BJ (cell line): ENCODE results near the gene DUOX1. TPM values are rescaled to one million over a fixed set of nuclear protein-coding genes. Genes with fewer than 3 reads are reported as not detected.

Experiments used
- CTCF ChIA-PET: fragments of 350-600 bp; formaldehyde crosslinking; extraction: SDS; loops from one replicate; lab custom pipeline; 2021; ENCODE audit warnings: antibody characterized with exemption, inconsistent platforms; lab: Yijun Ruan, JAX
- POLR2A ChIA-PET: fragments of 300-600 bp; sonication (Branson Sonifier 250); formaldehyde crosslinking; extraction: SDS; loops from one replicate; lab custom pipeline; 2021; ENCODE audit warnings: antibody characterized with exemption; lab: Charles Lee
- DNase-seq: peaks from one replicate; pipeline ENCODE4 v3.0.0-alpha.2; 2011; ENCODE audit warnings: low read depth
- H3K27me3 ChIP-seq: 2 replicates; pipeline ENCODE4 v1.6.0; 2011; ENCODE audit warnings: low read length; ENCODE audit not compliant: control insufficient read depth, insufficient read depth
- H3K36me3 ChIP-seq: 2 replicates; pipeline ENCODE4 v1.5.1; 2011; ENCODE audit warnings: low read length; ENCODE audit not compliant: control insufficient read depth, insufficient read depth
- H3K4me3 ChIP-seq: 2 replicates; pipeline ENCODE4 v1.5.1; 2011; ENCODE audit warnings: low read depth, mild to moderate bottlenecking, control low read depth, low read length
- polyA plus RNA-seq: library from polyadenylated mRNA; depleted of rRNA; stranded (reverse); fragments of >200 nt; gene quantifications from 2 replicates; pipeline ENCODE4 v1.2.3, GENCODE V29; 2011
- TF ChIP-seq, protein P1 (sequence below): IDR thresholded peaks from 2 replicates; pipeline ENCODE4 v1.5.1; 2011; ENCODE audit warnings: low read depth, mild to moderate bottlenecking, control low read depth, inconsistent platforms, low read length, moderate library complexity; ENCODE audit not compliant: insufficient read depth

The DUOX1 gene
- polyA plus RNA-seq, 1 experiment, result 0.09 TPM

DNA sequence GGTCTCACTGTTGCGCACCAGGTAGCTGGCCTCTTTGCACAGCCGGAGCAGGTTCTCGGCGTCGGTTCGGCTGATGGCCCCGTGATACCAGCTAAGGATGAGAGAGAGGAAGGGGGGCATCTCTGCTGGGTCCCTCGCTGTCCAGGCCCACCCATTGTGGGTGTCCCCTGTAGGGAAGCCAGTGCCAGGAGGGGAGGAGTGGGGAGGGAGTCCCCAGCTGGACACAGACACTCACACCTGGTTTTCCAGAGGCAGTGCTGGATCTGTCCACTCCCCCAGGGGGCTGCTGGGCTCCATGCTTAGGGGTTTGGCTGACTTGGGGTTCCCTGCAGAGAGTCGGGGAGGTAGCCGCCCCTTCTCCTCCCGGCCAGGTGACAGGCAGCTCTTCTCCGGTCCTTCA lies 42.1 kb downstream of the DUOX1 start:
- ChIA-PET POLR2A (no interaction called here), CTCF (interaction anchor here (1.2 to 2.3 kb wide), 4 partner anchors 8 to 28 kb away, joined by 5 to 7 read pairs (median 6); no protein-coding TSS in a partner anchor)

DNA sequence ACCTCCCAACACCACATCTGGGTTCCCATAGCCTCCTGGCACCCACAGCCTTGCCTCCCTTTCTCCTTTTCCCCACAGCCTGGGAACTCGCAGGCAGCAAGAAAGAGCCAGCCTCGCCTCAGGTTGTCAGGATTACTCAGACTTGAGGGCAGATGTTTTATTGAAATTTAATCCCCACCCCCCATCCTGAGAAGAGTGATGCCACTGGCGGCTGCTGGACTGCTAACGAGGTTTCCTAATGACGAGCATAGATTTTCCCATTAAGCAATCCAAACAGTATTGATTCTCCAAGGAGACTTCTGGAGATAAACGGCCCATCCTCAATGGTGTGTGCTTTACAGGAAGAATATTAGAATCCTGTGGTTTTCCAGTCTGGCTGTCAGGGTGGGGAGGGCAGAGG lies 44.3 kb downstream of the DUOX1 start:
- POLR2A ChIA-PET, result no interaction called here
- Histone ChIP-seq H3K27me3 (no peaks in the 10 kb centered on the region), H3K36me3 (peaks cover 3% of the 10 kb centered on the region; the same call in 1 of the 2 replicates), H3K4me3 (no peak overlapping the region)
- DNase-seq, result no peak
- TF ChIP-seq, protein P1, sequence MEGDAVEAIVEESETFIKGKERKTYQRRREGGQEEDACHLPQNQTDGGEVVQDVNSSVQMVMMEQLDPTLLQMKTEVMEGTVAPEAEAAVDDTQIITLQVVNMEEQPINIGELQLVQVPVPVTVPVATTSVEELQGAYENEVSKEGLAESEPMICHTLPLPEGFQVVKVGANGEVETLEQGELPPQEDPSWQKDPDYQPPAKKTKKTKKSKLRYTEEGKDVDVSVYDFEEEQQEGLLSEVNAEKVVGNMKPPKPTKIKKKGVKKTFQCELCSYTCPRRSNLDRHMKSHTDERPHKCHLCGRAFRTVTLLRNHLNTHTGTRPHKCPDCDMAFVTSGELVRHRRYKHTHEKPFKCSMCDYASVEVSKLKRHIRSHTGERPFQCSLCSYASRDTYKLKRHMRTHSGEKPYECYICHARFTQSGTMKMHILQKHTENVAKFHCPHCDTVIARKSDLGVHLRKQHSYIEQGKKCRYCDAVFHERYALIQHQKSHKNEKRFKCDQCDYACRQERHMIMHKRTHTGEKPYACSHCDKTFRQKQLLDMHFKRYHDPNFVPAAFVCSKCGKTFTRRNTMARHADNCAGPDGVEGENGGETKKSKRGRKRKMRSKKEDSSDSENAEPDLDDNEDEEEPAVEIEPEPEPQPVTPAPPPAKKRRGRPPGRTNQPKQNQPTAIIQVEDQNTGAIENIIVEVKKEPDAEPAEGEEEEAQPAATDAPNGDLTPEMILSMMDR, result no peak
- CTCF ChIA-PET, result no interaction called here

More for the DNA sequence above, 42.1 kb downstream of the DUOX1 start:
- no peaks in the 10 kb centered on the region for H3K27me3 ChIP-seq
- no peak for DNase-seq
- no peak overlapping the region for H3K4me3 ChIP-seq
- TF ChIP-seq, protein P1, result no peak
- peaks cover 3% of the 10 kb centered on the region; the same call in 1 of the 2 replicates for H3K36me3 ChIP-seq

DNA sequence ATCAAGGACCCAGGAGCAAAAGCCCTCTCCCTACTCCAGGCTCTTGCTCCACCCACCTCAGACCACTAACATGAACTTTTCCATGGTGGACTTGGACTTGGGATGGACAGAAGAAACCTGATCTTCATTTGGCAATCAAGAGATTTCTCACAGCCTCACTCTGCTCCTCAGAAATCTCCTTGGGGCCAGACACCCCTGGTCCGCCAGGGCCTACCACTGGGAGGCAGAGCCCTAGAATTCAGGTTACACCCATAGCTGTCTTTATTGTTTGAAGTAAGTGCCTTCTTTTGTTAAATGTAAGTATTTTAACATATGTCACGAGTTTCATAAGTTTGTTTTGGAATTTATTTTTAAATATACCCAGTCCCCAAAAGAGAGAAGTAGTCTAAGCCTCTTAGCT lies 44.8 kb downstream of the DUOX1 start:
- CTCF ChIA-PET, result no interaction called here
- POLR2A ChIA-PET, result no interaction called here
- TF ChIP-seq, protein P1, result no peak
- no peak for DNase-seq
- Histone ChIP-seq H3K4me3 (no peak overlapping the region), H3K27me3 (no peaks in the 10 kb centered on the region), H3K36me3 (peaks cover 3% of the 10 kb centered on the region; the same call in 1 of the 2 replicates)

DNA sequence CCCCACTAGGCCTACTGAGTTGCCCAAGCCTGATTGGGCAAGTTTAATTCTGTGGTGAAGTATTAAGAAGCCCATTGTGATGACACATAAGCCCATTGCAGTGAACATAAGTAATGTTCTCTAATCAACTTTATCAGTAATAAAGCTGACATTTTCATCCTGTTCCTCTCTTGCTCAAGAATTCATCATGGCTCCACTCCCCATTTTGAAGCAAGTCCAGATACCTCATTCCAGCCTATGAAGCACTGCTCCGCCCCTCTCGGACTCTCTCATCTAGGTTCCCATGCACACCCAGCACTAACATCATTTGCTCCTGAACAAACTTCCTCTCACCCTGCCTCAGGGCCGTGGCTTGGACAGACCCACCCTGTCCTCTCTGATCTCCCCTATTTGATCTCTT lies 47.5 kb downstream of the DUOX1 start:
- ChIA-PET CTCF (interaction anchor here (1.0 to 5.9 kb wide), 3 partner anchors 8 to 27 kb away, joined by 3 to 47 read pairs (median 14); no protein-coding TSS in a partner anchor), POLR2A (no interaction called here)
- Histone ChIP-seq H3K27me3 (no peaks in the 10 kb centered on the region), H3K4me3 (no peak overlapping the region), H3K36me3 (peaks cover 3% of the 10 kb centered on the region; the same call in 1 of the 2 replicates)
- no peak for DNase-seq
- TF ChIP-seq, protein P1, result no peak

DNA sequence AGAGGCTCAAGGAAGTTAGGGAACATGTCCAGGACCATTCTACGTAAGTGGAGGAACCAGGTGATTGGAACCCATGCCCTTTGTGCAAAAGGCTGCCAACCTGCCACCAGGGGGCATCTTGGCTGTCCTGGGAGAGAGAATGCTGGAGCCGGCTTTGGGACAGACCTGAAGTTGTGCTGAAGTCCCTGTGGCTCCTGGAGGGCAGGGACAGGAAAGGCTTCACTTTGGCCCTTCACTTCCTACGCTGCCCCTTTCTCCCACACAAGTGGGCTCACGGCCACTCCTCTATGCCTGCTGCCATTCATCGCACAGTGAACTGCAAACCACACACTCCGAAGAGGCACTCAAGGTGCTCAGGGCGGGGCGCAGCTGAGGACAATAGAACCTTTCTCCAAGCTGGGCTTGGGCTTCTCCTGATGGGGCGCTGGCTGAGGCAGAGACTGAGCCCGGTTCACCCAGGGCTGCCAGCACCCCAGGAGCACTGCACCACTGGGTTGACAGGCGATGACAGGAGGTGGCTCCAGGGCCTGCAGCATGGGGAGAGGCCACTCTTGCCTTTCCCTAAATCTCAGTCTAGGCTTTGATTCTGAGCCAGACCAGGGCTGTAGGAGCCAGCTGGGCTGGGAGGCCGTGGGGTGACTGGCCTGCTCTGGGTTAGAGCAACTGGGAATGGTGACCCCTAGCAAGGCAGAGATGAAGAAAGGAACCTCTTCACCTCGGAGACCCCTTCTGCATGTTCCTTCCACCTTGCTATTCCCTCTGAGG lies 49.6 kb downstream of the DUOX1 start:
- ChIA-PET POLR2A (no interaction called here), CTCF (interaction anchor here (0.5 to 5.9 kb wide), 5 partner anchors 10 to 141 kb away, joined by 3 to 47 read pairs (median 7); no protein-coding TSS in a partner anchor)
- H3K36me3 ChIP-seq, result peaks cover 1% of the 10 kb centered on the region; the same call in 1 of the 2 replicates
- TF ChIP-seq, protein P1, result peak; percentile 48
- no peaks in the 10 kb centered on the region for H3K27me3 ChIP-seq
- H3K4me3 ChIP-seq, result no peak overlapping the region
- no peak for DNase-seq
